Cardiac septum (tissue), 1 donor: ENCODE data around the gene ABCB6. TPM values are rescaled to one million over a fixed set of nuclear protein-coding genes. Genes with fewer than 3 reads are reported as not detected.
"Not testable (repeated sequence)": the region's sequence is repeated elsewhere in the genome, so short reads cannot be mapped to it uniquely, and the experiment has no call there.

Experiments
- DNase-seq: peaks from one replicate; pipeline ENCODE4 v3.0.0-alpha.2; 2020; ENCODE audit warnings: low spot score
- intact Hi-C: fragments of 100-400 bp; cut with DNase I; formaldehyde crosslinking; loops from one replicate; pipeline ENCODE4 v1.14.0; 2022
- long read RNA-seq: library from polyadenylated mRNA; unstranded; transcript quantifications from one replicate; pipeline ENCODE4 v2.0.0, GENCODE V29; 2021
- total RNA-seq: library from RNA; stranded (reverse); fragmentation: NEBNext Ultra II Directional; extraction: Animal tissue kit (Norgen Biotek cat#: 25700); gene quantifications from one replicate; pipeline ENCODE4 v1.2.1, GENCODE V29; 2021
- donor health status: DM: no; HTN: no; CAD: no.

Gene ABCB6
- total RNA-seq, result 17.4 TPM
- long read RNA-seq, transcript ABCB6-201 (19 exons, 3,045 nt), result major isoform, 21 of 31 reads
- long read RNA-seq, partial matches to known transcripts, result 3 of 31 reads
- long read RNA-seq, other reads (novel, unspliced or antisense), result 6 of 31 reads

DNA sequence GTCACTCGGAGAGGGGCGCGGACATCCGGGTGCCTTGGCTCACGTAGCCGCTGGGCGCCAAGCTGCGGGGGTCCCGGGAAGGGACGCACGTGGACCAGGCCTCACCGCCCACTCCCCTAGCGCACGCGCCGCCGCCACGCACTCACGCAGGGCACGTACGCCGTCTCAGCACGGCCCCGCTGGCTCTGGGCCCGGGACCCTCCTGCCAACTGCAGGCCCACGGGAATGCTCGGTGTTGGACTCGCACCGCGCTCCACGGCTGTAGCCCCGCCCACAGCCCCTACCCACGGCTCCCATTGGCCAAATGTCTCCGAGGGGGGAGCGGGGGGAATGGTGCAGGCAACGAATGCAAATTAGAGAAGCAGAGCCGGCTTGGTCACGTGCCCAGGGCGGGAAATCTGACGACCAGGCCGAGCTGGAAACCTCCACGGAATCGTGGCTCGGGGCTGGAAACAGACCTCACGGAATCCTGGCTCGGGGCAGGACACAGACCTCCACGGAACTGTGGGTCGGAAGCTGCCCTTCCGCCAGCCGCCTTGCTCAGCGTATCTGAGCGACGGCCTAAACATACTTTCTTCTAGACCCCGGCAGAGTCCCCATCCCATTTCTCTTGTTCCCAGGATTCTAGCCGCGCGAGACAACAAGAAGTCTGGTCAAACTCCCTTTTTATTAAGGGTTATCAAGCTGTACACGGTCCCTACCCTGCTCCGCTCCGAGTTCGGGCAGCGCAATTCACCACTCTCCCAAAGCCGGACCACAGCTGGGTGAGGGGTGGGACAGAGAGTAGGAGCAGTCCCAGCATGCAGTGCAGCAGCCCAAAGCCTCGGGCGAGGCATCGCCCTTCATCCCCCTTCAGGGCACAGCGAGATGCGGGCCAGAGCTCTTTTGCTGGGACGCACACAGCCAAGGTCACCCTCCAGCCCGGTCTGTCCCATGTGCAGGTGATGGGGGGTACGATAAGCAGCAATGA is at the start of gene ABCB6:
TSS of gene ABCB6 (minus strand) at position 227 of the 970 bp plus-strand sequence. CDS start 285 bp downstream, outside the sequence.
- DNase-seq, result peak; percentile 98
- intact Hi-C loops, result loop anchor here (1.0 to 2.0 kb wide), 2 partner anchors 10 to 40 kb away; partner anchors contain the start of genes ANKZF1, ATG9A and RETREG2

DNA sequence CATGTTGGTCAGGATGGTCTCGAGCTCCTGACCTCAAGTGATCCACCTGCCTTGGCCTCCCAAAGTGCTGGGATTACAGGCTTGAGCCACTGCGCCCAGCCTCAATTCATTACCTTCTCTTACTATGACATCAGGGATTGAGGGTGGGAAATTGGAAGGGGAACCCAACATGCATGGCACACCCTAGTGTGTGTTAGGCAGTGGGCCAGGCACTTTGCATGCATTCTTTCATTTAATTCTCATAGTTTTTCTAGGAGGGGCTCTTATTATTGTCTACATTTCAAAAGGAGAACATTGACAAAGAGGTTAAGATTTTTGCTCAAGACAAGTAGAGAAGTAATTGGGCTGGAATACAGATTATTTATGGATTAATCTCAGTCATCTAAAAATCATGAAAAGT is 49.5 kb upstream of the ABCB6 start:
- intact Hi-C loops, result loop anchor here (5.0 kb wide), 1 partner anchor 39 kb away; the partner anchor contains the start of gene PTPRN
- DNase-seq, result no peak

DNA sequence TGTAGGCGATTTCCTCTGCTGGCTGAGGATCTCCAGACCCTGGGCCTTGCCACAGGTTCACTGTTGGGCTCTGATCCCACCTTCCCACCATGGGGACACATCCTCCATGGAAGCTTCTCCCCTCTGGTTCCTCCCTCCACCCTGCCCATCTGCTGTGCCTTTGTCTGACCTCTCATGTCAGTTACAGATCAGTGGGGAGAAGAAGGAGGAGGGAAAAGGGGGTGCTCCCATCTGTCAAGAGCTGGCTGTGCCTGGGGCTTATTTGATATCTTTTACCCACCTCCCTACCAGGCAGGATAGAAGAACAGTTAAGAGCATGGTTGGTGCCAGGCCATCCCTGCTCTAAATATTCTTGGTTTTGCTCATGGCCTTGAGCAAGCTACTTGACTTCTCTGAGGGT is 48.1 kb upstream of the ABCB6 start:
- DNase-seq, result no peak
- intact Hi-C loops, result loop anchor here (5.0 kb wide), 1 partner anchor 40 kb away; the partner anchor contains the start of gene PTPRN

DNA sequence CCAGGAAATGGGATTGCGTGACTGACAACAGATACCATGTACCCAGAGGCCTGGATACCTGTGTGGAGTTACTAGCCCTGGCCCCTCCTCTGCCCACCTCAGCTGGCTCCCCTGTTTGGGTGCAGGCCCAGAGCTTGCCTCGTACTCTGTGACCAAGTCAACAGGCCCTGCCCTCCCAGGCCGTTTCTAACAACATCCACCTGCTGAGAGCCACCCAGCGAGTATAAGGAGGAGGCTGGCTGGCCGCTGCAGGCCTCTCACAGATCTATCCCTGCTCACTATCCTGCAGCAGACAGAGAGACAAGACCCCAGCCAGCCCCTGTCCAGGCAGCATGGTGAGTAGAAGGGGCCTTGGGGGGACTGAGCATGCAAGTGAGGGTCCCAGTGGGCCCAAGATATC is 47.5 kb upstream of the ABCB6 start:
- intact Hi-C loops, result loop anchor here (5.0 kb wide), 1 partner anchor 41 kb away; the partner anchor contains the start of gene PTPRN
- DNase-seq, result no peak

DNA sequence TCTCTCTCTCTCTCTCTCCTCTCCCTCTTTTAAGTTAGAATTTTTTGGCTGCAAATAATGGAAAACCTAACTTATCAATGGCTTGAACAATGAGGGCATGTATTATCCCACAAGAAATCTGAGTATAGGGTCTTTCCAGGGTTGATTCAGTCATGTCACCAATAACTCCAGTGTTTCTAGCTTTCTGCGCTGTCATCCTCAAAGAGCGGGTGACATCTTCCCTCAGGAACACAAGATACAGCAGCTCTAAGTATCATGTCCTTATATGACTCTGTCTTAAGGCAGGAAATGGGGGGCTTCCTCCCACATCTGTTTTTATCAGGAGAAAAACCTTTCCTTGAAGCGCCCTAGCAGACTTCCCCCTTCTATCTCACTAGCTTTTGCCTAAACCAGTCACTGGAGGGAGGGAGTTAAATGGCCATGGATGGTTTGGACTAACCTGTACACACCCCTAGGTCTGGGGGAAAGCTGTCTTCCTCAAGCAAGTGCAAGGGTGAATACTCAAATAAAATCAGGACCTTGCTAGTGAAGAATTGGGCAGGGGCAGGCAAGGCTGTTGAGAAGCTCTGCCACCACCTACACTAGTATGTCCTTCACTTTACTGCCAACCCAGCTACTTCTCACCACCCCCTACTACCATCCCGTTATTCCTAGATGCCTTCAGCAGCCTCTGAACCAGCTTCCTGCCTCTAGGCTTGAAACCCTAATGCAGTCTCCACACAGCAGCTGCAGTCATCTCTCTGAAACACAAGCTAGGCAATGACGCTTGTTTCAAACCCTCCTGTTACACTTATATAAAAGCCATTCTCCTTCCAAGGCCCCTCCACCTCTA is 42.5 kb upstream of the ABCB6 start:
- intact Hi-C loops, result no loop called here
- DNase-seq, result no peak

DNA sequence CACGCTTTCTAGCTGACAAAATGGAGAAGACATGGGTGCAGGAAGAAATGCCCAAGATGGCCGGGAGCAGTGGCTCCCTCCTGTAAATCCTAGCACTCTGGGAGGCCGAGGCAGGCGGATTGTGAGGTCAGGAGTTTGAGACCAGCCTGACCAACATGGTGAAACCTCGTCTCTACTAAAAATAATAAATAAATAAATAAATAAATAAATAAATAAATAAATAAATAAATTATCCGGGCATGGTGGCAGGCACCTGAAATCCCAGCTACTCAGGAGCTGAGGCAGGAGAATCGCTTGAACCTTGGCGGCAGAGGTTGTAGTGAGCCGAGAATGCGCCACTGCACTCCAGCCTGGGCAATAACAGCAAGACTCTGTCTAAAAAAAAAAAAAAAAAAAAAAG is 40.2 kb upstream of the ABCB6 start:
- intact Hi-C loops, result not testable (repeated sequence)

DNA sequence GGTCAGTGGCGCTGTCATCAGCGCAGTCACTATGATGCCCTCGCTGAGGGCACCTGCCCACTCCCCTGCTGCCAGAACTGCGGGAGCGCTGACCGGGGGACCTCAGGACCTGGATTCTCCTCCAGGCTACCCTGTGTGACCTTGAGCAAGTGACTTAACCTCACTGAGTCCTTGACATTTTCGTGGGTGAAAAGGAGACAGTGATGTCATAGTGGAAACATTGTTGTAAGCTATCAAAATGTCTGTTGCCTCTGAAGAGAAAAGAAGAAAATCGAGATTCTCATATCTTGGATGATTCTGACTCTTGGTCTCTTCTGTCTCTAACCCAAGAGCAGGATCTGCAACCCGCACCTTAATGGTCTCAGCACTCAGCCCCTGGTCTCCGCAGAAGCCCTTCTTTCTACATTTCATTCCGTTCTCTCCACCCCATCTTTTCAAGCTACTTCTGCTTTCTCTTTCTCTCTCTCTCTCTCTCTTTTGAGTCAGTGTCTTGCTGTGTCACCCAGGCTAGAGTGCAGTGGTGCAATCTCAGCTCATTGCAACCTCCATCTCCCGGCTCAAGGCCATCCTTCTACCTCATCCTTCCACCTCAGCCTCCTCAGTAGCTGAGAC is 35.9 kb upstream of the ABCB6 start:
- intact Hi-C loops, result no loop called here
- no peak for DNase-seq

More for the DNA sequence above, 40.2 kb upstream of the ABCB6 start:
- DNase-seq, result not testable (repeated sequence)

DNA sequence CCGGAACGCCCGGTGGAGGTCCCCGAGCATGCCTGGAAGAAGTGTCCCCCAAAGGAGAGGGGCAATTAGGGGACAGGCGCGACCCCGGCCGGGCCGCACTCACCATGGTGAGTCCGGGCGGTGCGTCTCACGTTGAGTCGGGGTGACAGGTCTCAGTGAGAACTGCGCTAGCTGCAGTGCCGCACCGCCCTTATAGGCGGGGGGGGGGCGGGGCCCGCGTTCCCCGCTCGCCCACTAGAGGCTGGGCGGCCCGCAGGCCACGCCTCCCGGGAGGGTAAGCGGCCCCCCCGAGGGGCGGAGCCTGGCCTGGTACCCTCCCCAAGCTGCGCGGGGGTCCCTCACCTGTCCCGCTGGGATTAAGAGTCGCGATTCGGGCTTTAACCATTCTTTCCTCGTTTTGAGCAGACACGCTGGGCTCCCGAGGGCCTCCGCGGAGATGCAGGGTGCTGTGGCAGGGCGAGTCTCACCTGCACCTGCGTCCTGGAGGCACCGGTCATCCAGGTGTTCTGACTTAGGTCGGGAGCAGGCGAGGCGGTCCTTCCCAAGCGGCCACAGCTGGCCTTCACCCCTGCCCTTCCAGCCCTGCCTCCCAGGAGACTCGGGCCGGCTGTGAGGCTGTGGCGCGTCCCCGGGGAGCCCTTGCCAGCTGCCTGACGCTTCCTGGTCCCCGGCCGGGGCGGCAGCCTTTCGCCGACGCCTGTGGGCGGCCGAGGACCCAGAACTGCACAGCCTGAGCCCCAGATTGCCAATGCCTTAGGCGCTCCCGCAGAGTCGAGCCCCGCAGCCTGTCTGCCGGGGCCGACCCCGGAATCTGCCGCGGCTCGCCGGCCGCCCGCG is 35.2 kb upstream of the ABCB6 start, which contains the start of gene TUBA4A:
TSS of gene TUBA4A (minus strand) at position 166 of the 837 bp plus-strand sequence. CDS start at position 106, 60 bp downstream.
- intact Hi-C loops, result loop anchor here (2.0 kb wide), 2 partner anchors 25 to 37 kb away; partner anchors contain the start of gene DNAJB2

DNA sequence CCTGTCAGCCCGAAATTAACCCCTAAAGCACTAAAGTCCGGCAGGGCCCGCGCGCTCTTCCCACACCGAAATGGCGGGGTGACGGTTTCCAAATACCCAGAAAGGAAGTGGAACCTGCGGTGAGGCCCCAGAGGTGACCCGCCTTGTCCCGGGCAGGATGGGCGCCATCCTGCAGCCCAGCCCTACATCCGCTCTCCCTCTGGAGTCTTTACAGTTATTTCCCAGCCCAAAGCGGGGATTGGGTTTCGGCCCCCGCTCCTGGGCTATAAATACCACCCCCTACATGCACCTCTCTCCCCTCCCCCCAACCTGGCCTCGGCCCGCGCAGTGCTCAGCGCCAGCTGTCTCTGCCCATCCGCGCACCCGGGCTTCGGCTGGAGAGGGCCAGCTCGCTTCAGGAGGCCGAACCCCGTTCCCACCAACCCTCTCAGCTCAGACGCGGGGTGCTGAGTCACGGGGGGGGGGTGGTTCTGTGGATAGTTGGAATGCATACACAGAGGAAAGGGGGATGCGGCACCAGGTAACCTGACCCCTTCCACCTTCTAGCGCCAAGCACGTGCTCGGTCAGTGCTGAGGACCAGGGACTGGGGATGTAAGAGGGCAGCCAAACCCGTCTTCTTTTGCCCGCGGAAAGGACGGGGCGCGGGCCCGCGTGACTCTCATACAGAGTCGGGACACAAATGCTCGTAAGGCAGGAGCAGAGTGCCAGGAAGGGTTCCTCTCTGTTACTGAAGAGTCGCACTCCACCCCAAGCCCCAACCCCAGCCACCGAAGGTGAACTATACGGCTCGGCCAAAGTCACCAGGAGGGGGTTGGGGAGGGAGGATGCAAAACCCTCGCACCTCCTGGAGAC is 34.4 kb upstream of the ABCB6 start, which contains the start of gene TUBA4B:
TSS of gene TUBA4B (plus strand) at position 344 of the 853 bp plus-strand sequence. CDS start at position 509, 165 bp downstream.
- DNase-seq, result peak; percentile 82
- intact Hi-C loops, result loop anchor here (2.0 kb wide), 2 partner anchors 26 to 36 kb away; partner anchors contain the start of gene DNAJB2

More for the DNA sequence above, 35.2 kb upstream of the ABCB6 start, which contains the start of gene TUBA4A:
- DNase-seq, result peak; percentile 95

DNA sequence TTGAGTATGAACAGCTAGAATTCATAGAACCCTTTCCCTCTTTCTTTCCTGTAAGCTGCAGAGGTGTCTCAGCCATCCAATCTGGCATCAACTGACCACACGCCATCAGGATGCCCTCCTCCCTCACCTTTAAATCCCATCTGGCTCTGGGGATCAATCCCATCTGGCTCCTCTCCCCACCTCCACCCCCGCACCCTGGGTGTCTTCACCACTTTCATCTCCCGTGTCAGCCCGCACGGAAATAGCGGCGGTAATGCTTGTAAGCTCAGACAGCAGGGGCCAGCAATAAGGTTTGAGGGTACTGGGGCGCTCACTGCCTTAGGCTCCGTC is 33.8 kb upstream of the ABCB6 start:
- no peak for DNase-seq
- intact Hi-C loops, result loop anchor here (2.0 kb wide), 2 partner anchors 26 to 36 kb away; partner anchors contain the start of gene DNAJB2

DNA sequence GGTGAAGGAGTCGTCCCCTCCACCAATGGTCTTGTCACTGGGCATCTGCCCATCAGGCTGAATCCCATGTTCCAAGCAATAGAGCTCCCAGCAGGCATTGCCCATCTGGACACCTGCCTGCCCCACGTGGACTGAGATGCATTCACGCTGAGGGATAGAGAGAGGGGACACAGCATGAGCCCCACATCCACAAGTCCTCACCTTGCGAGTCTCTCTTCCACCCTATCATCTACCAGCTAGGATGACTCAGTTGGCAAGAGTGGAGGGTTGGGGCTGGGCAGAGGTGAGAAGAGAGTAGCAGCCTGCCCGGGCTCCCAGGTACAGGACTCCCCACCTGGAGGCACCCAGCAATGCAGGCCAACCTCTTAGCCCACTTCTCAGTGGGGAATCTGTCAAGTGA is 33.3 kb upstream of the ABCB6 start:
- DNase-seq, result no peak
- intact Hi-C loops, result loop anchor here (2.0 kb wide), 2 partner anchors 27 to 35 kb away; partner anchors contain the start of gene DNAJB2

DNA sequence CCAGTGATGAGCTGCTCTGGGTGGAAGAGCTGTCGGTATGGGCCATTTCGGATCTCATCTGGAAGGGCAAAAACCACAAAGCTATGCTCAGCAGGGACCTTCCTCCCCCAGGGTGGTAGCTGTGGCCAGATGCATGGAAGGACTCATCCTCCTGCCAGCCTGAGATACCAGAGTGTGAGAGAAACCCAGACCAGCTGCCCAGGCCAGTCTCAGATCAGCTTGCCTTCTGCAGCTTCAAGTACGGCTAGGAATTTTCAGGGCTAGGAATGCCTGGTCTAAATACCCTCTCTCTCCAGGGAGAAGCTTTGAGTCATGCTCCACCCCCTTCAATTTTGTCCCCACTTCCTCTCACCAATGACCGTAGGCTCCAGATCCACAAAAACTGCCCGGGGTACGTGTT is 32.9 kb upstream of the ABCB6 start:
- intact Hi-C loops, result loop anchor here (2.0 kb wide), 2 partner anchors 27 to 35 kb away; partner anchors contain the start of gene DNAJB2

DNA sequence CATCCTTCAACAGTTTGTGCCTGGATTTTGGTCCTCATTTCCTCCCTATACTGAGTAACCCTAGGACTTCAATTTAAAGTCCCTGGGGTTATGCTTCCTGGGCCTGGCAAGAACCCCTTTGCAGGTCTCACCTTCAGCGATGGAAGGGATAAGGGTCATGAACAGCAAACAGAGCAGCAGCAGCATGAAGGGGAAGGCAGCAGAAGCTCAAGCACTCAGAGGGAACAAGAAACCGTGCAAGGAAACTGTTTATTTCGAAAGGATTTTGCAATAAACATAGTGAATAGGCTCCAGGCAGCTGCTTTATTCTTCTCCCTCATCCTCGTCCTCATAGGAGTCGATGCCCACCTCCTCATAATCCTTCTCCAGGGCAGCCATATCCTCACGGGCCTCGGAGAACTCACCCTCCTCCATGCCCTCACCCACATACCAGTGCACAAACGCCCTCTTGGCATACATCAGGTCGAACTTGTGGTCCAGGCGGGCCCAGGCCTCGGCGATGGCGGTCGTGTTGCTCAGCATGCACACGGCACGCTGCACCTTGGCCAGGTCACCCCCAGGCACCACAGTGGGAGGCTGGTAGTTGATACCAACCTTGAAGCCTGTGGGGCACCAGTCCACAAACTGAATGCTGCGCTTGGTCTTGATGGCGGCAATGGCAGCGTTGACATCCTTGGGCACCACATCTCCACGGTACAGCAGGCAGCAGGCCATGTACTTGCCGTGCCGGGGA is 31.5 kb upstream of the ABCB6 start:
- DNase-seq, result no peak
- intact Hi-C loops, result no loop called here

More for the DNA sequence above, 32.9 kb upstream of the ABCB6 start:
- no peak for DNase-seq

DNA sequence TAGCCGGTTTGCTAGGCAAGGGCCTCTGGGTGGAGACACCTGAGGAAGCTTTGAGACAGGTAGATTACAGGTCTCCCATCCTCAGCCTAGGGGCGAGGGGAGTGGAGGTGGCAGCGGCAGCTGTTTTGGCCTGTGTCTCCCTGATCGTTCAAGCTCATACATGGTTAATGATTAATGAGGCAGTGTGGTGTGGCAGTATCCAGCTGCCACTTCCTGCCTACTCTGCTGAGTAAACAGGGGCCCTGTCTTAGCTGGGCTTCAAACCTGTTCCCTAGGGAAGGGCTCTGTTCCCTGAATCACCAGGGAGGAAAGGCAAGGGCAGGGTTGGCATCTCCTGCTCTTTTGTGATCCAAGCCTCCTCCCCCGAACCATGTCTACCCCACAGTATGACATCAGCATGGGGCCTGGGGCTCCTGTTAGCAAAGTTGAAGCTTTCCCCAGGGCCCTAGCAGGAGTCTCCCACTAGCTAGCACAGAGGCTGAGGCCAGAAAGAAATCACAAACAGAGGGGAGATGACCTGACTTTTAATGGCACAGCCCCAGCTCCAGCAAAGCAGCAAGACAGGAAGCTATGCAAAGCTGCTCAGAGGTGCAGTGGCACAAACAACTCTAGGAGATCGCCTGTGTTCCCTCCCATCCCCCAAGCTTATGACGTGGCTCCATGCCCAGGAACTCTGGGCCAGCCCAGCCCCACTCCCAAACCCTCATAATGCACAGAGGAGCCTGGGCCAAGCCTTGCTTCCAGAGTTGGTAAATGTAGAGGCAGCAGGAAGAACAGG is 30.6 kb upstream of the ABCB6 start:
- intact Hi-C loops, result loop anchor here (5.0 kb wide), 1 partner anchor 43 kb away; no protein-coding TSS in a partner anchor
- DNase-seq, result peak; percentile 91

DNA sequence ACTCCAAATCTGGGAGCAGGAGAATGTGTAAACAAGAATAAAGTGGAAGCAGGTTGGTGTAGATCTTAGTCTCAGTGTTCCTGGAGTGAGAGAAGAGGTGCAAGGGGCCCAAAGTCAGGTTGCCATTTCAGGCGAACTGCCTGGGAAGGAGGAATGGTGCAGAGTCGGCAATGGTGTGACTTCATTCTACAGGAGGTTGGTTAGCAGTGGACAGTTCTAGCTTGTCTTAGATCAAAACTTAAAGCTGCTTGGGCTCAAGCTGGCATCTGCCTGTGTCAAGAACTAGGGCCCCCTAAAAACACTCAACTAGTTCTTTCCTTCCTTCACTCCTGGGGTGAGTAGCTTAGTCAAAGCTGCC is 30.1 kb upstream of the ABCB6 start:
- intact Hi-C loops, result loop anchor here (5.0 kb wide), 1 partner anchor 43 kb away; no protein-coding TSS in a partner anchor
- DNase-seq, result no peak
